Measurements from ENCODE around the gene VRK3. TPM values are rescaled to one million over a fixed set of nuclear protein-coding genes. Genes with fewer than 3 reads are reported as not detected.

The VRK3 gene
- total RNA-seq, 2 experiments from 2014 or later = 80.0 to 80.6 TPM

- H3K9me3 Mint-ChIP-seq = no peaks in the 10 kb centered on the region
- H3K4me3 Mint-ChIP-seq = no peak overlapping the region
- no peaks in the 10 kb centered on the region for H3K27me3 Mint-ChIP-seq
- CTCF ChIA-PET = no interaction called here
- no peak overlapping the region for H3K27ac Mint-ChIP-seq
- POLR2A ChIA-PET = interaction anchor here (1.5 kb wide), 1 partner anchor 25 kb away, joined by 3 read pairs; the partner anchor contains the start of gene VRK3
- DNase-seq = no peak
- peaks cover 67% of the 10 kb centered on the region for H3K36me3 Mint-ChIP-seq (ENCODE audit: low read depth)
- H3K4me1 Mint-ChIP-seq = peaks cover 41% of the 10 kb centered on the region
These were observed 24.9 kb downstream of the VRK3 start for GRCh38 chr19:50000038-50000840.

GRCh38 chr19:49999371-50000010, 25.7 kb downstream of the VRK3 start:
- Mint-ChIP-seq H3K27me3 (no peaks in the 10 kb centered on the region), H3K4me3 (no peak overlapping the region), H3K27ac (no peak overlapping the region), H3K9me3 (no peaks in the 10 kb centered on the region), H3K4me1 (peaks cover 34% of the 10 kb centered on the region), H3K36me3 (ENCODE audit: low read depth) (peaks cover 66% of the 10 kb centered on the region)
- no peak for DNase-seq
- ChIA-PET POLR2A (interaction anchor here (1.5 kb wide), 1 partner anchor 26 kb away, joined by 3 read pairs; the partner anchor contains the start of gene VRK3), CTCF (interaction anchor here (0.5 kb wide), 1 partner anchor 493 kb away, joined by 3 read pairs; no protein-coding TSS in a partner anchor)

- CTCF ChIA-PET = interaction anchor here (1.2 to 2.0 kb wide), 2 partner anchors 13 to 60 kb away, joined by 3 to 7 read pairs; no protein-coding TSS in a partner anchor
- POLR2A ChIA-PET = no interaction called here
- DNase-seq = peak; percentile 22
- H3K27me3 Mint-ChIP-seq = no peaks in the 10 kb centered on the region
- peaks cover 62% of the 10 kb centered on the region for H3K36me3 Mint-ChIP-seq (ENCODE audit: low read depth)
- H3K9me3 Mint-ChIP-seq = no peaks in the 10 kb centered on the region
- no peak overlapping the region for H3K27ac Mint-ChIP-seq
- H3K4me3 Mint-ChIP-seq = no peak overlapping the region
- peaks cover 16% of the 10 kb centered on the region for H3K4me1 Mint-ChIP-seq
These were observed 27.5 kb downstream of the VRK3 start for GRCh38 chr19:49997709-49998108.

- no peak for DNase-seq
- ChIA-PET CTCF (no interaction called here), POLR2A (interaction anchor here (1.2 kb wide), 1 partner anchor 12 kb away, joined by 5 read pairs; no protein-coding TSS in a partner anchor)
- no peaks in the 10 kb centered on the region for H3K9me3 Mint-ChIP-seq
- peaks cover 42% of the 10 kb centered on the region for H3K36me3 Mint-ChIP-seq (ENCODE audit: low read depth)
- no peak overlapping the region for H3K4me3 Mint-ChIP-seq
- H3K27me3 Mint-ChIP-seq = no peaks in the 10 kb centered on the region
- H3K4me1 Mint-ChIP-seq = peaks cover 2% of the 10 kb centered on the region
- H3K27ac Mint-ChIP-seq = no peak overlapping the region
These were observed 36.7 kb downstream of the VRK3 start for GRCh38 chr19:49988433-49988832.

DNA sequence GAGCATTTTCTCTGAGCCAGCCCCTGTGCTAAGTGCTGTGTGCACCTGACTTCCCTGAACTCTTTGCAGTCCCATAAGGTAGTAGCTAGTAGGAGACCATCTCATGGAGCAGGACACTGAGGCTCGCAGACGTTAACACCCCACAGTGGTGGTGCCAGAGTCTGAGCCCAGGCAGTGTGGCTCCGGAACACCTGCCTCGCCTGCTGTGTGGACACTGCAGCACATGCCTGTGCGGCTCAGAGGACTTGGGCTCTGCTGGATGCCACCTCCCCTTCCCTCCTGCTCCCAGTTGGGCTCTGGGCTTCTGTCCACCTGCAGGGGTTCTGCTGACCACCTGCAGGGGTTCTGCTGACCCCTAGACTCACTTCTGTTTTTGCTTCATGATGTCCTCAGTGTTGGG, 37.2 kb downstream of the VRK3 start:
- POLR2A ChIA-PET = interaction anchor here (1.2 kb wide), 1 partner anchor 12 kb away, joined by 5 read pairs; no protein-coding TSS in a partner anchor
- no peaks in the 10 kb centered on the region for H3K27me3 Mint-ChIP-seq
- no peaks in the 10 kb centered on the region for H3K9me3 Mint-ChIP-seq
- H3K4me1 Mint-ChIP-seq = peaks cover 2% of the 10 kb centered on the region
- H3K36me3 Mint-ChIP-seq (ENCODE audit: low read depth) = peaks cover 41% of the 10 kb centered on the region
- DNase-seq = no peak
- H3K27ac Mint-ChIP-seq = no peak overlapping the region
- CTCF ChIA-PET = interaction anchor here (0.7 kb wide), 1 partner anchor 40 kb away, joined by 3 read pairs; no protein-coding TSS in a partner anchor
- no peak overlapping the region for H3K4me3 Mint-ChIP-seq

DNA sequence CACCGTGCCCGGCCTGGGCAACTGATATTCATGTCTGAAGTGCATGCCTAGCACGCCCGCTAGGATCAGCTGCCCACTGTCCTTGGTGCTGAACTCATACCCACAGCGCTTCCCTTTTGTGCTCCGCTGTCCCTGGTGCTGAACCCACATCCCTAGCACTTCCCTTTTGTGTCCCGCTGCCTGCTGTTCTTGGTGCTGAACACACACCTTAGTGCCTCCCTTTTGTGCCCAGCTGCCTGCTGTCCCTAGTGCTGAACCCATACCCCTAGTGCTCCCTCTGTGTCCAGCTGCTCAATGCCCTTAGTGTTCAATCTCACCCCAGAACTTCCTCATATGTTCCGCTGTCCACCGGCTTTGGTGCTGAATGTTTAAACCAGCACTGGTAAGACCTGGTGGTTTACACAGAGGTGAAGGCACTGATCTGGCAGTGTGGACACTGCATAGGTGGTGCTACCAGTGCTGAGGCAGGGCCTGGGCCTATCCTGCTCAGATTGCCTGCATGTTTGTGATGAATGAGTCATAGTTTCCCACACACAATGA, 37.9 kb downstream of the VRK3 start:
- Mint-ChIP-seq H3K4me3 (no peak overlapping the region), H3K27ac (no peak overlapping the region), H3K4me1 (peaks cover 2% of the 10 kb centered on the region), H3K27me3 (no peaks in the 10 kb centered on the region), H3K9me3 (no peaks in the 10 kb centered on the region), H3K36me3 (ENCODE audit: low read depth) (peaks cover 34% of the 10 kb centered on the region)
- CTCF ChIA-PET = interaction anchor here (0.7 kb wide), 1 partner anchor 39 kb away, joined by 3 read pairs; no protein-coding TSS in a partner anchor
- peak; percentile 87 for DNase-seq
- POLR2A ChIA-PET = interaction anchor here (1.2 kb wide), 1 partner anchor 11 kb away, joined by 5 read pairs; no protein-coding TSS in a partner anchor

- no peak for DNase-seq
- no peaks in the 10 kb centered on the region for H3K9me3 Mint-ChIP-seq
- H3K4me1 Mint-ChIP-seq = peaks cover 2% of the 10 kb centered on the region
- no peak overlapping the region for H3K4me3 Mint-ChIP-seq
- H3K27me3 Mint-ChIP-seq = no peaks in the 10 kb centered on the region
- ChIA-PET CTCF (no interaction called here), POLR2A (no interaction called here)
- no peak overlapping the region for H3K27ac Mint-ChIP-seq
- H3K36me3 Mint-ChIP-seq (ENCODE audit: low read depth) = peaks cover 40% of the 10 kb centered on the region
These were observed 38.8 kb downstream of the VRK3 start for GRCh38 chr19:49986354-49986753.

DNA sequence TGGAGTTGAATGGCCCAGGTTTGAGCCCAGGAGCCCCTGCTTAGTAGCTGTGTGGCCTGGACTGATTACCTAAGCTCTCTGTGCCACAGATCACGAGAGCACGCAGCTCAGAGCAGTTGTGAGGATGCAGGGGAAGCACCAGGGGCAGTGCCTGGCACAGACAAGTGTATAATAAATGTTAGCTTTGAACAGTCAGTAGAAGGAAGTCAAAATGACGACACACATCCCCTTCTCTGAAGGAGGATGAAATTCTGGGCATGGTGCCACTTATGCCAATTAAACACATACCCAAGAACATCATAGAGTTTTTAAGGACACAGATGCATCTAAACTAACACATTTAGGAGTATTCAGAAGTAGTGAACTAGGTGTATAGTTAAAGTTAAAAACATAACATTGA, 39.3 kb downstream of the VRK3 start:
- no peak overlapping the region for H3K27ac Mint-ChIP-seq
- POLR2A ChIA-PET = interaction anchor here (1.1 kb wide), 1 partner anchor 57 kb away, joined by 3 read pairs; no protein-coding TSS in a partner anchor
- H3K36me3 Mint-ChIP-seq (ENCODE audit: low read depth) = peaks cover 38% of the 10 kb centered on the region
- H3K27me3 Mint-ChIP-seq = no peaks in the 10 kb centered on the region
- DNase-seq = no peak
- CTCF ChIA-PET = interaction anchor here (0.7 to 1.3 kb wide), 2 partner anchors 48 to 88 kb away, joined by 3 to 4 read pairs; no protein-coding TSS in a partner anchor
- H3K4me3 Mint-ChIP-seq = no peak overlapping the region
- peaks cover 2% of the 10 kb centered on the region for H3K4me1 Mint-ChIP-seq
- no peaks in the 10 kb centered on the region for H3K9me3 Mint-ChIP-seq

GRCh38 chr19:49984491-49984890, 40.7 kb downstream of the VRK3 start:
- no peak for DNase-seq
- ChIA-PET POLR2A (interaction anchor here (0.8 to 0.9 kb wide), 2 partner anchors 54 to 172 kb away, joined by 4 read pairs; partner anchors contain the start of gene FUZ), CTCF (interaction anchor here (1.2 to 1.4 kb wide), 2 partner anchors 9 to 13 kb away, joined by 3 to 7 read pairs; no protein-coding TSS in a partner anchor)
- H3K4me3 Mint-ChIP-seq = no peak overlapping the region
- no peaks in the 10 kb centered on the region for H3K27me3 Mint-ChIP-seq
- H3K4me1 Mint-ChIP-seq = peaks cover 2% of the 10 kb centered on the region
- H3K9me3 Mint-ChIP-seq = no peaks in the 10 kb centered on the region
- peaks cover 37% of the 10 kb centered on the region for H3K36me3 Mint-ChIP-seq (ENCODE audit: low read depth)
- H3K27ac Mint-ChIP-seq = no peak overlapping the region

GRCh38 chr19:49983645-49984229, 41.4 kb downstream of the VRK3 start:
- Mint-ChIP-seq H3K9me3 (no peaks in the 10 kb centered on the region), H3K4me3 (no peak overlapping the region), H3K4me1 (peaks cover 2% of the 10 kb centered on the region), H3K36me3 (ENCODE audit: low read depth) (peaks cover 32% of the 10 kb centered on the region), H3K27me3 (no peaks in the 10 kb centered on the region), H3K27ac (no peak overlapping the region)
- ChIA-PET POLR2A (interaction anchor here (0.8 to 1.1 kb wide), 2 partner anchors 19 to 171 kb away, joined by 3 to 4 read pairs; partner anchors contain the start of gene FUZ), CTCF (interaction anchor here (1.2 to 1.5 kb wide), 3 partner anchors 10 to 18 kb away, joined by 3 to 7 read pairs (median 4); no protein-coding TSS in a partner anchor)
- DNase-seq = peak; percentile 78

GRCh38 chr19:49981603-49982593, 43.3 kb downstream of the VRK3 start:
- Mint-ChIP-seq H3K27ac (no peak overlapping the region), H3K4me3 (no peak overlapping the region), H3K9me3 (no peaks in the 10 kb centered on the region), H3K4me1 (no peaks in the 10 kb centered on the region), H3K27me3 (no peaks in the 10 kb centered on the region), H3K36me3 (ENCODE audit: low read depth) (peaks cover 27% of the 10 kb centered on the region)
- ChIA-PET POLR2A (no interaction called here), CTCF (no interaction called here)
- DNase-seq = no peak
